ENCODE data around the gene COX19. TPM values are rescaled to one million over a fixed set of nuclear protein-coding genes. Genes with fewer than 3 reads are reported as not detected.

COX19 gene
- total and polyA plus RNA-seq, 4 donors: 3.1 to 17.0 (median 8.8) TPM

DNA sequence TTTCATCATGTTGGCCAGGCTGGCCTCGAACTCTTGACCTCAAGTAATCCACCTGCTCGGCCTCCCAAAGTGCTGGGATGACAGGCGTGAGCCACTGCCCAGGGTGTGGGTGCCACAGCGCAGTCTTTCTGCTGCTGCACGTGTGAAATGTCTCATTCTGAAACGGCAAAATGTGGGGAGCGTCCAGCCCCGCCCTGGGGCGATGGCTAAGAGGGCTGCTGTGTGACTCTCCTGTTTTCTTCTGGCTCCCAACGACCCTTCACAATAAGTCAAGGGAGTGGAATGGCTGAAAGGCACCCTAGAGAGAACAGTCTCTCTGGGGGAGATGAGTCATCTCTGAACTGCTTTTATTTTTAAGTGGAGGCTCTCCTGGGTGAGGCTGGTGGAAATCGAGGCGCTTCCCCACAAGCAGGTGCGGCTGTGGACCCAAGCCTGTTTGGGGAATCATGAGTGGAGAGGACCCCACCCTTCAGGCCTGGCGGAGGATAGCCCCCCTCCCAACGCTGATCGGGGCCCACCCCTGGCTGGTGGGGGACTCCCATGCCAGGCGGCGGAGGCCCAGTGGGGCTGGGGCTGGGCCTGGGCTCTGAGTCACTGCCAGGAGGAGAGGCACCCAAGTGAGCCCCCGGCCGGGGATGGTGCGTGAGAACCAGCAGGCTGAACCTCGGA lies 38.8 kb downstream of the COX19 start:
- Histone ChIP-seq H3K36me3 (ENCODE audit: control insufficient read depth in 1 of 2, insufficient read depth in 2 of 2, low read length in 1 of 2) (no peaks in the 10 kb centered on the region), H3K4me3 (ENCODE audit: low read length in 2 of 2) (no peak overlapping the region), H3K9me3 (ENCODE audit: control insufficient read depth, low read length) (no peaks in the 10 kb centered on the region), H3K27me3 (ENCODE audit: control insufficient read depth in 1 of 2, insufficient read depth in 2 of 2, low read length in 1 of 2) (no peaks in the 10 kb centered on the region), H3K4me1 (ENCODE audit: control insufficient read depth in 1 of 2, insufficient read depth in 2 of 2, low read length in 2 of 2) (no peaks in the 10 kb centered on the region), H3K27ac (ENCODE audit: low read depth in 1 of 2, low read length in 2 of 2) (no peak overlapping the region)
- DNase-seq (peak; percentile 50 to 54), ATAC-seq (ENCODE audit: low FRiP score) (no peak)
- intact Hi-C loops (cut with DNase I): no loop called here
- 81 to 86% methylated on average over 22 of the region's 22 CpGs for WGBS, 2 donors

DNA sequence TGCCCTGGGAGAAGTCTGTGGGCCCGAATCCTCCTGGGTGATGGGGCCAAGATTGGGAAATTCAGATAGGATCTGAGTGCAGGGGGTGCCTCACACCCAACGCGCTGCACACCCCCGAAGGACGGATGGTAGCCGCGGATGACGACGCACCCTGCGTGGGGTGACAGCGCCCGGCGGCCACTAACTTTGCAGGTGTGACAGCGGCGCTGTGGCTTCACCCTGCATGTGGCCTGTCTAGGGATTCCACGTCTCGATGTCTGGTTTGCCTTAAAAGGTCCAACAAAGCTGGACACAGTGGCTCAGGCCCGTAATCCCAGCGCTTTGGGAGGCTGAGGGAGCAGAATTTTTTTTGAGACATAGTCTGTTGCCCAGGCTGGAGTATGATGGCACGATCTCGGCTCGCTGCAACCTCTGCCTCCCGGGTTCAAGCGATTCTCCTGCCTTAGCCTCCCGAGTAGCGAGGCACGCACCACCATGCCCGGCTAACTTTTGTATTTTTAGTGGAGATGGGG lies 39.4 kb downstream of the COX19 start:
- no peak overlapping the region for H3K27ac ChIP-seq (ENCODE audit: low read depth in 1 of 2, low read length in 2 of 2)
- intact Hi-C loops (cut with DNase I): no loop called here
- H3K27me3 ChIP-seq (ENCODE audit: control insufficient read depth in 1 of 2, insufficient read depth in 2 of 2, low read length in 1 of 2): no peaks in the 10 kb centered on the region
- no peaks in the 10 kb centered on the region for H3K36me3 ChIP-seq (ENCODE audit: control insufficient read depth in 1 of 2, insufficient read depth in 2 of 2, low read length in 1 of 2)
- WGBS, 2 donors: 96% methylated on average over 28 of the region's 28 CpGs
- no peak for ATAC-seq (ENCODE audit: low FRiP score)
- no peak for DNase-seq
- no peaks in the 10 kb centered on the region for H3K9me3 ChIP-seq (ENCODE audit: control insufficient read depth, low read length)
- no peak overlapping the region for H3K4me3 ChIP-seq (ENCODE audit: low read length in 2 of 2)
- H3K4me1 ChIP-seq (ENCODE audit: control insufficient read depth in 1 of 2, insufficient read depth in 2 of 2, low read length in 2 of 2): no peaks in the 10 kb centered on the region

DNA sequence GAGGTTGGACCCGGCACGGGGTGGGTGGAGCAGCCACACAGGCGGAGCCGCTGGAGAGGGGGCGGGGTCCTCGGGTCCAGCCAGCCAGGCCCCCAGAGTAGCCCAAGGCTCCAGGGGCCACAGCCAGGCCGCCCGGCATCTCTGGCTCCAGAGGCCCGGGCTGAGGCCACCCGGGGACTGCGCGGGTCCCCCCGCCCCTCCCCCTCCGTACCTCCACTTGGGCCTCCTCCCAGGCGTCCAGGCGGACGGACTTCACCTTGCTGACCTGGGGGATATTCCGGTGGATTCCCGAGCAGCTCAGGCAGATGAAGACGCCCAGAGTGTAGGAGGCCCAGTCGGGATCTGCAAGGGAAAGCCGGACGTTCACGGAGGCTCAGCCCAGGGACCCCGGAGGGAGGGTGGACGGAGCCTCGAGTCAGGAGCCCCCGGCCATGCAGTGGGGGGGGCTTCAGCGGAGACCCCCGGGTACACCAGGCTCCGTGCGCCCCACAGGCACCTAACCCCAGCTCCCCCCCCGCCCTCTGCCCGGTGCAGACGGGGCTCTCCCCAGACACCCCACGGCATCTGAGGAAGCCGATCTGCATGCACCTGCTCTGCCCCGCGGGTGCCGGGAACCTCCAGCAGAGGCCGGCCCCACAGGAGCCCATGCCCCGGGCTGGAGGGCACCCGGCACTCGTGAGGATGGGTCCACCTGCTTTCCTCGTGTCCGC lies 40.0 kb downstream of the COX19 start:
- Histone ChIP-seq H3K9me3 (ENCODE audit: control insufficient read depth, low read length) (no peaks in the 10 kb centered on the region), H3K4me3 (ENCODE audit: low read length in 2 of 2) (no peak overlapping the region), H3K27ac (ENCODE audit: low read depth in 1 of 2, low read length in 2 of 2) (no peak overlapping the region), H3K36me3 (ENCODE audit: control insufficient read depth in 1 of 2, insufficient read depth in 2 of 2, low read length in 1 of 2) (no peaks in the 10 kb centered on the region), H3K4me1 (ENCODE audit: control insufficient read depth in 1 of 2, insufficient read depth in 2 of 2, low read length in 2 of 2) (no peaks in the 10 kb centered on the region), H3K27me3 (ENCODE audit: control insufficient read depth in 1 of 2, insufficient read depth in 2 of 2, low read length in 1 of 2) (no peaks in the 10 kb centered on the region)
- intact Hi-C loops (cut with DNase I): no loop called here
- no peak for ATAC-seq (ENCODE audit: low FRiP score)
- DNase-seq: peak; percentile 41 to 67
- WGBS, 2 donors: 78 to 85% methylated on average over 31 to 46 of the region's 46 CpGs

DNA sequence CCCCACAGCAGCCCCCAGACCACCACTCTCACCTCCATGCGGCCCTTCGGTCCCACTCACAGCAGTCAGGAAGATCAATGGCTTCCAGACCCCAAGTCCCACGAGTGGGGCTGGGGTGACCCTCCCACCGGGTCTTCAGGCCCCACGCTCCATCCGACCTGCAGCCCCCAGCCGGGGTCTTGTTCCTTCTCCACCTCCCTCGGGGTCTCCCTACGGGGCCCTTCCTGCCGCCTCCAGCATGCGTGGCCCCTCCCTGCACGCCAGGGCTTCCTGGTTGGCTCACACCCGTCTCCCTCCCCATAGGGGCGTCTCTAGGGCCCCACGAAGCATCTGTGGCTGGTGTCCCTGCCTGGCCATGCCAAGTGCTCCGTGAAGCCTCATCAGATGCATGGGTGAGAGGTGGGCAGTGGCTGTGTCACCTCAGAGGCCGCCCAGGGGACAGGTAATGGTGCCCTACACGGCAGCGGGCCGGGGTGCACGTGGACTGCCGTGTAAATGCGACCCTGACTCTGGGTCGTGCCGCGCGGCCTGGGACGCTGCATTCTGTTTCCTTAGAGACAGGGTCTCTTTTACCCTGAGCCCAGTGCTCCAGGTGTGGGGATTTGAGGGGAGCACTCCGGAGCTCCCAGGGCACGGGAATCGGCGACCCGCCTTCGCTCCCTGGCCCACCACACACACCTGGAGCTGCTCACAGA lies 40.7 kb downstream of the COX19 start:
- ATAC-seq (ENCODE audit: low FRiP score): peak; percentile 29
- Histone ChIP-seq H3K4me3 (ENCODE audit: low read length in 2 of 2) (no peak overlapping the region), H3K36me3 (ENCODE audit: control insufficient read depth in 1 of 2, insufficient read depth in 2 of 2, low read length in 1 of 2) (no peaks in the 10 kb centered on the region), H3K4me1 (ENCODE audit: control insufficient read depth in 1 of 2, insufficient read depth in 2 of 2, low read length in 2 of 2) (no peaks in the 10 kb centered on the region), H3K27ac (ENCODE audit: low read depth in 1 of 2, low read length in 2 of 2) (no peak overlapping the region), H3K27me3 (ENCODE audit: control insufficient read depth in 1 of 2, insufficient read depth in 2 of 2, low read length in 1 of 2) (no peaks in the 10 kb centered on the region), H3K9me3 (ENCODE audit: control insufficient read depth, low read length) (no peaks in the 10 kb centered on the region)
- intact Hi-C loops (cut with DNase I): no loop called here
- DNase-seq: peak; percentile 40 to 48
- 88 to 91% methylated on average over 34 of the region's 34 CpGs for WGBS, 2 donors

DNA sequence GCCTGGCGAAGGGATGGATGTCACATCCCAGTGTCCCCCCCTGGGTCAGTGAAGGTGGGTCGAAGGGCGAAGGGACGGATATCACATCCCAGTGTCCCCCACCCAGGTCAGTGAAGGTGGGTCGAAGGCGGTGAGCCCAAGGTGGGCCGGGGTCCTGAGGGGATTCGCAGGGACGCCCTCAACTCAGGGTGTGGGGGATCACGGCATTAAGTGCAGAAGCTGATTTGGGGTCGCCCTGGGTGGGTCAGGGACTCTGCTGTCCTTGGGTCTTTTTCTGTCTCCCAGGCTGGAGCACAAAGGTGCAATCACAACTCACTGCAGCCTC lies 42.7 kb downstream of the COX19 start:
- no peaks in the 10 kb centered on the region for H3K4me1 ChIP-seq (ENCODE audit: control insufficient read depth in 1 of 2, insufficient read depth in 2 of 2, low read length in 2 of 2)
- ATAC-seq (ENCODE audit: low FRiP score) (no peak), DNase-seq (peak; percentile 36 to 54)
- no peaks in the 10 kb centered on the region for H3K36me3 ChIP-seq (ENCODE audit: control insufficient read depth in 1 of 2, insufficient read depth in 2 of 2, low read length in 1 of 2)
- H3K4me3 ChIP-seq (ENCODE audit: low read length in 2 of 2): no peak overlapping the region
- intact Hi-C loops (cut with DNase I): no loop called here
- H3K9me3 ChIP-seq (ENCODE audit: control insufficient read depth, low read length): no peaks in the 10 kb centered on the region
- no peaks in the 10 kb centered on the region for H3K27me3 ChIP-seq (ENCODE audit: control insufficient read depth in 1 of 2, insufficient read depth in 2 of 2, low read length in 1 of 2)
- WGBS, 2 donors: 89 to 98% methylated on average over 11 of the region's 11 CpGs
- no peak overlapping the region for H3K27ac ChIP-seq (ENCODE audit: low read depth in 1 of 2, low read length in 2 of 2)

DNA sequence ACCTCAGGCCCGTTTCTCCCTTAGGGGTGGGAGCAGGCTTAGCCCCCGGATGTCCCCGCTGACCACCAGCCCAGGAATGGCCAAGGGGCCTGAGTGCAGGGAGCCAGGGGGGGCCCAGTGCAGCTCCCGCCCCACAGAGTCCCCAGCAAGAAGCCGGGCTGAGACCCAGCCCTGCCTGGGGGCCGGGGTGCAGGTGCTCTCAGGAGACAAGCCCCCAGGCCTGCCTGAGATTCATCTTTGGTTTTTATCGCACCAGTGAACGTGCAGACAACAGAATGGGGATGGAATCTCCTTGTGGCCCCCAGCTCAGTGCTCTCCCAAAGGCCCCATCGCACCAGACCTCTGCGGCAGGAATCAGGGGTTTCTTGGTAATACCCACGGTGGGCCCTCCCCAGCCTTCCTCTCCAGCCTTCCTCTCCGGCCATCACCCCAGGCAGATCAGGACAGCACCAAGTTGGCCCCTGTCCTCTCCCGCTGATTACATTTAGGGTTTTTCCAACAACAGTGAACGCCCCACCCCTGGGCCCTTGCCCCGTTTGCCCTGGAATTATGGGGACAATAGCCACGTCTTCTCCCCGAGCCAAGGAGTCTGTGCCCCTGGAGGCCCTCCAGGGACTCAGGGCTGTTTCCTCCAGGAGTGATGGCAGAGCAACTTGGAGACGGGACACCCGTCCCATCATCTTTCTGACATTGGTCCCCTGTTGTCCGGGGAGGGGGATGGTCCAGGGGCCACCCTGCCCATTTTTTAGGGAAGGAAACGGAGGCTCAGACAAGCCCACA lies 43.3 kb downstream of the COX19 start:
- WGBS, 2 donors: 92 to 94% methylated on average over 21 of the region's 21 CpGs
- Histone ChIP-seq H3K9me3 (ENCODE audit: control insufficient read depth, low read length) (no peaks in the 10 kb centered on the region), H3K36me3 (ENCODE audit: control insufficient read depth in 1 of 2, insufficient read depth in 2 of 2, low read length in 1 of 2) (no peaks in the 10 kb centered on the region), H3K27me3 (ENCODE audit: control insufficient read depth in 1 of 2, insufficient read depth in 2 of 2, low read length in 1 of 2) (no peaks in the 10 kb centered on the region), H3K4me3 (ENCODE audit: low read length in 2 of 2) (no peak overlapping the region), H3K4me1 (ENCODE audit: control insufficient read depth in 1 of 2, insufficient read depth in 2 of 2, low read length in 2 of 2) (no peaks in the 10 kb centered on the region), H3K27ac (ENCODE audit: low read depth in 1 of 2, low read length in 2 of 2) (no peak overlapping the region)
- intact Hi-C loops (cut with DNase I): no loop called here
- DNase-seq (peak; percentile 43 to 62), ATAC-seq (ENCODE audit: low FRiP score) (no peak)

DNA sequence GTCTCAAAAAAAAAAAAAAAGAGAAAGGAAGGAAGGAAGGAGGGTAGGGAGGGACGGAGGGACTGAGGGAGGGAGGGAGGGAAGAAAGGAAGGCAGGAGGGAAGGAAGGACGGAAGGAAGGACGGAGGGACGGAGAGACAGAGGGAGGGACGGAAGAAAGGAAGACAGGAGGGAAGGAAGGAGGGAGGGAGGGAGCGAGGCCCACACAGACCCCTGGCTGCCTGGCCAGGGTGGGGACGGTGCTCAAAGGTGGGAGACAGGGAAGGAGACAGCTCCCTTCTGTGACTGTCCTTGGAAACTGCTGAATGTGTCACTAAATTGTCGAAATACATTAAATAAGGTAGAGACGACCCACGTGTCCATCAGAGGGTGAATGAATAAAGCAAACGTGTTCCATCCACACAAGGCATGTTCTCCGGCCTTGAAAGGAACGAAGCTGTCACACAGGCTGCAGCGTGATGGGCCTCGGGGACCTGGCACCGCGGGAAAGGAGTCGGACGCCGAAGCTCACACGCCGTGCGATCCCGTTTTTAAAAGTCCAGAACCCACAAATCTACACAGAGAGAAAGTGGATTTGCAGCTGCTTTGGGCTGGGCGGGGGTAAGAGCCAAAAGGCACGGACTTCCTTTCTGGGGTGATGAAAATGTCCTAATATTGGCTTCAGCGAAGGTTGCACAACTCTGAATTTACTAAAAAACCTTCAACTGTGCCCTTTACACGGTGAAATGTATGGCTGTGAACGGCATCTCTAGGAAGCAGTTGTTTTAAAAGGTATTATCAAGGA lies 44.2 kb downstream of the COX19 start:
- no peak overlapping the region for H3K27ac ChIP-seq (ENCODE audit: low read depth in 1 of 2, low read length in 2 of 2)
- DNase-seq: peak; percentile 41

DNA sequence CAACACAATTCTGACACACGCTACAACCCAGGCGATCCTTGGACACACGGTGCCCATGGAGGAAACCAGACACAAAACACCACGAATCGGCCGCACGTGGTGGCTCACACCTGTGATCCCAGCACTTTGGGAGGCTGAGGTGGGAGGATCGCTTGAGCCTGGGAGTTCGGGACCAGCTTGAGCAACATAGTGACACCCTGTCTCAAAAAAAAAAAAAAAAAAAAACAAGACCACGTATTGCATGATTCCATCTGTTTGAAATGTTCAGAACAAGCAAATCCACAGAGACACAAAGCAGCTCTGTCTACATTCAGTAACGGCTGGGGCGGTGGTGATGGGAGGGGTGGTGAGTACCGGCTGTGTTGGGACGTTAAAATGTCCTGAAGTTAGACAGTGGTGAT lies 46.0 kb downstream of the COX19 start:
- no peaks in the 10 kb centered on the region for H3K36me3 ChIP-seq (ENCODE audit: control insufficient read depth in 1 of 2, insufficient read depth in 2 of 2, low read length in 1 of 2)
- intact Hi-C loops (cut with DNase I): no loop called here
- no peak for ATAC-seq (ENCODE audit: low FRiP score)
- H3K27me3 ChIP-seq (ENCODE audit: control insufficient read depth in 1 of 2, insufficient read depth in 2 of 2, low read length in 1 of 2): no peaks in the 10 kb centered on the region
- H3K27ac ChIP-seq (ENCODE audit: low read depth in 1 of 2, low read length in 2 of 2): no peak overlapping the region
- WGBS, 2 donors: 88 to 91% methylated on average over 14 of the region's 14 CpGs
- no peaks in the 10 kb centered on the region for H3K9me3 ChIP-seq (ENCODE audit: control insufficient read depth, low read length)
- DNase-seq: peak; percentile 29 to 57
- H3K4me3 ChIP-seq (ENCODE audit: low read length in 2 of 2): no peak overlapping the region
- no peaks in the 10 kb centered on the region for H3K4me1 ChIP-seq (ENCODE audit: control insufficient read depth in 1 of 2, insufficient read depth in 2 of 2, low read length in 2 of 2)

More for the DNA sequence above, 44.2 kb downstream of the COX19 start:
- Histone ChIP-seq H3K9me3 (ENCODE audit: control insufficient read depth, low read length) (no peaks in the 10 kb centered on the region), H3K36me3 (ENCODE audit: control insufficient read depth in 1 of 2, insufficient read depth in 2 of 2, low read length in 1 of 2) (no peaks in the 10 kb centered on the region), H3K27me3 (ENCODE audit: control insufficient read depth in 1 of 2, insufficient read depth in 2 of 2, low read length in 1 of 2) (no peaks in the 10 kb centered on the region), H3K4me1 (ENCODE audit: control insufficient read depth in 1 of 2, insufficient read depth in 2 of 2, low read length in 2 of 2) (no peaks in the 10 kb centered on the region), H3K4me3 (ENCODE audit: low read length in 2 of 2) (no peak overlapping the region)
- 76 to 83% methylated on average over 29 of the region's 29 CpGs for WGBS, 2 donors
- no peak for ATAC-seq (ENCODE audit: low FRiP score)
- intact Hi-C loops (cut with DNase I): no loop called here
